T-helper 2 cell treated with Interferon-gamma antibody and Interleukin-4, amounts not matched to agents 5 μg/mL and 100 μg/mL, for 36 hours (primary cell): ENCODE measurements around the gene TLL1.
A peak's percentile ranks its signal among the peaks of the same experiment; 100 is the strongest.

Source experiments
- DNase-seq: peaks from one replicate; pipeline ENCODE4 v3.0.0; 2021; ENCODE audit warnings: low spot score
- H3K27ac Mint-ChIP-seq: one replicate; pipeline ENCODE4 v1.8.0; 2021; ENCODE audit warnings: mild to moderate bottlenecking, mixed read lengths
- H3K27me3 Mint-ChIP-seq: one replicate; pipeline ENCODE4 v1.8.0; 2021; ENCODE audit warnings: low read depth, mixed read lengths
- H3K36me3 Mint-ChIP-seq: one replicate; pipeline ENCODE4 v1.8.0; 2021; ENCODE audit warnings: low read depth, mixed read lengths
- H3K4me1 Mint-ChIP-seq: one replicate; pipeline ENCODE4 v1.8.0; 2021; ENCODE audit warnings: low read depth, mixed read lengths
- H3K4me3 Mint-ChIP-seq: one replicate; pipeline ENCODE4 v1.8.0; 2022; ENCODE audit warnings: mild to moderate bottlenecking, moderate library complexity, mixed read lengths
- H3K9me3 Mint-ChIP-seq: one replicate; pipeline ENCODE4 v1.8.0; 2021; ENCODE audit warnings: mixed read lengths

Gene TLL1

GRCh38 chr4:166014411-166014810 lies 141.4 kb downstream of the TLL1 start:
- no peak overlapping the region for H3K4me3 Mint-ChIP-seq

GRCh38 chr4:166017804-166018203 lies 144.8 kb downstream of the TLL1 start:
- DNase-seq = no peak
- H3K4me3 Mint-ChIP-seq = no peak overlapping the region
- no peaks in the 10 kb centered on the region for H3K36me3 Mint-ChIP-seq
- no peaks in the 10 kb centered on the region for H3K9me3 Mint-ChIP-seq
- H3K4me1 Mint-ChIP-seq = no peaks in the 10 kb centered on the region
- H3K27ac Mint-ChIP-seq = no peak overlapping the region
- no peaks in the 10 kb centered on the region for H3K27me3 Mint-ChIP-seq

More at GRCh38 chr4:166014411-166014810, 141.4 kb downstream of the TLL1 start:
- Mint-ChIP-seq H3K4me1 (no peaks in the 10 kb centered on the region), H3K9me3 (no peaks in the 10 kb centered on the region), H3K27ac (no peak overlapping the region), H3K27me3 (no peaks in the 10 kb centered on the region), H3K36me3 (no peaks in the 10 kb centered on the region)
- DNase-seq = no peak

- no peak for DNase-seq
- Mint-ChIP-seq H3K27ac (no peak overlapping the region), H3K4me1 (no peaks in the 10 kb centered on the region), H3K27me3 (no peaks in the 10 kb centered on the region), H3K9me3 (no peaks in the 10 kb centered on the region), H3K36me3 (no peaks in the 10 kb centered on the region), H3K4me3 (no peak overlapping the region)
Measured at GRCh38 chr4:166019441-166020220, 146.6 kb downstream of the TLL1 start.

GRCh38 chr4:166021617-166022016 lies 148.6 kb downstream of the TLL1 start:
- H3K27ac Mint-ChIP-seq = no peak overlapping the region
- no peaks in the 10 kb centered on the region for H3K36me3 Mint-ChIP-seq
- no peaks in the 10 kb centered on the region for H3K9me3 Mint-ChIP-seq
- H3K4me1 Mint-ChIP-seq = no peaks in the 10 kb centered on the region
- H3K4me3 Mint-ChIP-seq = no peak overlapping the region
- no peaks in the 10 kb centered on the region for H3K27me3 Mint-ChIP-seq
- DNase-seq = no peak

GRCh38 chr4:166034965-166035364 lies 161.9 kb downstream of the TLL1 start:
- no peaks in the 10 kb centered on the region for H3K4me1 Mint-ChIP-seq
- H3K9me3 Mint-ChIP-seq = no peaks in the 10 kb centered on the region
- H3K4me3 Mint-ChIP-seq = no peak overlapping the region
- H3K27me3 Mint-ChIP-seq = no peaks in the 10 kb centered on the region
- no peak for DNase-seq
- H3K27ac Mint-ChIP-seq = no peak overlapping the region
- no peaks in the 10 kb centered on the region for H3K36me3 Mint-ChIP-seq

GRCh38 chr4:166039822-166040221 lies 166.8 kb downstream of the TLL1 start:
- Mint-ChIP-seq H3K27me3 (no peaks in the 10 kb centered on the region), H3K4me1 (no peaks in the 10 kb centered on the region), H3K4me3 (no peak overlapping the region), H3K9me3 (no peaks in the 10 kb centered on the region), H3K27ac (no peak overlapping the region), H3K36me3 (no peaks in the 10 kb centered on the region)
- no peak for DNase-seq

GRCh38 chr4:166042510-166043055 lies 169.5 kb downstream of the TLL1 start:
- no peak overlapping the region for H3K4me3 Mint-ChIP-seq
- no peak for DNase-seq
- H3K27ac Mint-ChIP-seq = no peak overlapping the region
- no peaks in the 10 kb centered on the region for H3K4me1 Mint-ChIP-seq
- H3K36me3 Mint-ChIP-seq = no peaks in the 10 kb centered on the region
- no peaks in the 10 kb centered on the region for H3K9me3 Mint-ChIP-seq
- no peaks in the 10 kb centered on the region for H3K27me3 Mint-ChIP-seq

- no peaks in the 10 kb centered on the region for H3K4me1 Mint-ChIP-seq
- DNase-seq = no peak
- no peak overlapping the region for H3K27ac Mint-ChIP-seq
- H3K36me3 Mint-ChIP-seq = no peaks in the 10 kb centered on the region
- no peaks in the 10 kb centered on the region for H3K9me3 Mint-ChIP-seq
- H3K27me3 Mint-ChIP-seq = no peaks in the 10 kb centered on the region
- no peak overlapping the region for H3K4me3 Mint-ChIP-seq
Measured at GRCh38 chr4:166043801-166044200, 170.8 kb downstream of the TLL1 start.

- Mint-ChIP-seq H3K4me3 (no peak overlapping the region), H3K9me3 (no peaks in the 10 kb centered on the region), H3K4me1 (no peaks in the 10 kb centered on the region), H3K27me3 (no peaks in the 10 kb centered on the region), H3K27ac (no peak overlapping the region), H3K36me3 (no peaks in the 10 kb centered on the region)
- DNase-seq = no peak
Measured at GRCh38 chr4:166044871-166045270, 171.8 kb downstream of the TLL1 start.

- Mint-ChIP-seq H3K4me3 (no peak overlapping the region), H3K36me3 (no peaks in the 10 kb centered on the region), H3K27ac (no peak overlapping the region), H3K27me3 (no peaks in the 10 kb centered on the region), H3K4me1 (no peaks in the 10 kb centered on the region), H3K9me3 (no peaks in the 10 kb centered on the region)
- peak; percentile 5 for DNase-seq
Measured at GRCh38 chr4:166045457-166045856, 172.4 kb downstream of the TLL1 start.

GRCh38 chr4:166049036-166049435 lies 176.0 kb downstream of the TLL1 start:
- Mint-ChIP-seq H3K9me3 (no peaks in the 10 kb centered on the region), H3K27me3 (no peaks in the 10 kb centered on the region), H3K4me1 (no peaks in the 10 kb centered on the region), H3K27ac (no peak overlapping the region), H3K4me3 (no peak overlapping the region), H3K36me3 (no peaks in the 10 kb centered on the region)
- DNase-seq = no peak

- Mint-ChIP-seq H3K27me3 (no peaks in the 10 kb centered on the region), H3K36me3 (no peaks in the 10 kb centered on the region), H3K27ac (no peak overlapping the region), H3K4me1 (no peaks in the 10 kb centered on the region), H3K9me3 (peaks cover 5% of the 10 kb centered on the region), H3K4me3 (no peak overlapping the region)
- no peak for DNase-seq
Measured at GRCh38 chr4:166064721-166065120, 191.7 kb downstream of the TLL1 start.

- H3K9me3 Mint-ChIP-seq = peaks cover 5% of the 10 kb centered on the region
- H3K27me3 Mint-ChIP-seq = no peaks in the 10 kb centered on the region
- H3K4me3 Mint-ChIP-seq = no peak overlapping the region
- H3K36me3 Mint-ChIP-seq = no peaks in the 10 kb centered on the region
- no peak for DNase-seq
- no peak overlapping the region for H3K27ac Mint-ChIP-seq
- H3K4me1 Mint-ChIP-seq = no peaks in the 10 kb centered on the region
Measured at GRCh38 chr4:166065324-166065723, 192.3 kb downstream of the TLL1 start.

- Mint-ChIP-seq H3K4me1 (no peaks in the 10 kb centered on the region), H3K36me3 (no peaks in the 10 kb centered on the region), H3K27ac (no peak overlapping the region), H3K9me3 (peaks cover 5% of the 10 kb centered on the region), H3K27me3 (no peaks in the 10 kb centered on the region), H3K4me3 (no peak overlapping the region)
- no peak for DNase-seq
Measured at GRCh38 chr4:166066936-166067335, 193.9 kb downstream of the TLL1 start.

GRCh38 chr4:166067915-166068314 lies 194.9 kb downstream of the TLL1 start:
- Mint-ChIP-seq H3K4me1 (no peaks in the 10 kb centered on the region), H3K27me3 (no peaks in the 10 kb centered on the region), H3K27ac (no peak overlapping the region), H3K9me3 (no peaks in the 10 kb centered on the region), H3K4me3 (no peak overlapping the region), H3K36me3 (no peaks in the 10 kb centered on the region)
- DNase-seq = no peak
